ENCODE measurements around the gene FGF22.

DNA sequence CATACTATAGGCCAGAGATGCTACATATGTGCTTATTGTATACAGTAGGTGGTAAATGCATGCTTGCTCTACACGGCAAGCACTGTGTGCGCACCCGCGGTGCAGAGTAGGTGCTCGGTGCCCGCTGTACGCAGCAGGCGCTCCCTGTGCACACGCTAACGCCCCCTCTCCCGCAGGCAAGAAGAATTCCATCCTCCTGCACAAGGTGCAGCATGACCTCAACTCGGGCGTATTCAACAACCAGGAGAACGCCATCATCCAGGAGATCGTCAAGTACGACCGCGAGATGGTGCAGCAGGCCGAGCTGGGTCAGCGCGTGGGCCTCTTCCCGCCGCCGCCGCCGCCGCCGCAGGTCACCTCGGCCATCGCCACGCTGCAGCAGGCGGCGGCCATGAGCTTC is 24.1 kb upstream of the FGF22 start:
- TF ChIP-seq CTCF (IDR thresholded peaks at IDR 0.05; ENCODE audit: poor library complexity), result no peak
- no peak for TF ChIP-seq EZH2 (IDR thresholded peaks at IDR 0.05; ENCODE audit: borderline replicate concordance)
- TF ChIP-seq EZH2phosphoT487 (IDR thresholded peaks at IDR 0.05; ENCODE audit: low read depth, severe bottlenecking, unreplicated experiment), result no peak
